Suppressor macrophage treated with lipopolysaccharide for 1 hour (primary cell): ENCODE measurements around the gene RNF146.
"Not testable (repeated sequence)": the region's sequence is repeated elsewhere in the genome, so short reads cannot be mapped to it uniquely, and the experiment has no call there.

Source experiments
- DNase-seq, 3 donors: peaks; one replicate each; pipeline ENCODE4 v3.0.0-alpha.2; 2020 to 2022

Gene RNF146, protein sequence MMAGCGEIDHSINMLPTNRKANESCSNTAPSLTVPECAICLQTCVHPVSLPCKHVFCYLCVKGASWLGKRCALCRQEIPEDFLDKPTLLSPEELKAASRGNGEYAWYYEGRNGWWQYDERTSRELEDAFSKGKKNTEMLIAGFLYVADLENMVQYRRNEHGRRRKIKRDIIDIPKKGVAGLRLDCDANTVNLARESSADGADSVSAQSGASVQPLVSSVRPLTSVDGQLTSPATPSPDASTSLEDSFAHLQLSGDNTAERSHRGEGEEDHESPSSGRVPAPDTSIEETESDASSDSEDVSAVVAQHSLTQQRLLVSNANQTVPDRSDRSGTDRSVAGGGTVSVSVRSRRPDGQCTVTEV

DNA sequence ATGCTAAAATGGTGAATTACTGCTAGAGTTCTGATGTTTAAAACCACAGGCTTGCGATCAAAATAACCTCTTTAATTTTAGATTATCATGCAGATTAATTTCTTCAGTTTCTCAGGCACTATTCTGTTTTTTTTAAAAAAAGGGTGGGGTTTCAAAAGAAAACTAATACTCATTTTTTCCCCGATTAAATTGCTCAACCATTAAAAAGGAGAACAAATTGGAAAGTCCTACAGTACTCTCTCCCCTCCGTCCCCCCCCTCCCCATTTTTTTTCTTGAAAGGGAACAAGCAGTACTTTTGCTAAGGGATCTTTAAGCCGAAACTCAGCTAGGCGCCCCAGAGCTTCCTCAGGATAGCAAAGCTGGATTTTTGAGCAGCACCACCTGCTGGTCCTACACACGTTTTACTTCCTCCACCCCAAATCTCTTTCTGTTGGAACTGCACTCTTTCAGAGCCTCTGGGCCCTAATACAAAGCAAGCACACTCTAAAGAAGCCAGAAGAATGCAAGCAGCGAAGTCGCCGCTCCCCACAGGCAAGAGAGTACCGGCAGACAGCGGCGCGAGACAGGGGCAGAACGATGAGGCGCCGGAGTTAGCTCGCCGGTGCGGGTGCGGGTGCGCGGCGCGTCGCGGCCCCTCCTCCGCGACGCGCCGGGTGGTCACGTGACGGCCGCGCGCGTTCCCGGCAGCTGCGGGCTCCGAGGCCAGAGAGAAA lies at the start of gene RNF146:
TSS of gene RNF146 (plus strand) at position 687 of the 714 bp plus-strand sequence. CDS start 13,475 bp downstream, outside the sequence.
- DNase-seq = peak; percentile 88 to 95 (median 89)

DNA sequence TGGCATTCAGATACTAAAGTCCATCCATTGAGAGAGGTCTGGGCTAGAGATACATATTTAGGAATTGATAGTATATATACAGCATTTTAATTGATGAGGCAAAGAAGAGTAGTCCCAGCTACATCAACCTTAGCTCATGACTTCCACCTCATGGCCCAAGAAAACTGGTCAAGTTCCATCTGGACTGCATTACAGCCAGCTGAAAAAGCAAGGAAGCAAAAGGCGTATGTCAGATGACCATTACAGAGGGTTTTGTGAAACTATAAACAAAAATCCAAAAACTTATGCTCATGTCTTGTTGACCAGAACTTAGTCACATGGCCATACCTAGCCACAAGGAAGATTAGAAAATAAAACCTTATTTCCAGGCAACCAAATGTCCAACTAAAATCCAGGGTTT lies 46.8 kb upstream of the RNF146 start:
- no peak for DNase-seq

DNA sequence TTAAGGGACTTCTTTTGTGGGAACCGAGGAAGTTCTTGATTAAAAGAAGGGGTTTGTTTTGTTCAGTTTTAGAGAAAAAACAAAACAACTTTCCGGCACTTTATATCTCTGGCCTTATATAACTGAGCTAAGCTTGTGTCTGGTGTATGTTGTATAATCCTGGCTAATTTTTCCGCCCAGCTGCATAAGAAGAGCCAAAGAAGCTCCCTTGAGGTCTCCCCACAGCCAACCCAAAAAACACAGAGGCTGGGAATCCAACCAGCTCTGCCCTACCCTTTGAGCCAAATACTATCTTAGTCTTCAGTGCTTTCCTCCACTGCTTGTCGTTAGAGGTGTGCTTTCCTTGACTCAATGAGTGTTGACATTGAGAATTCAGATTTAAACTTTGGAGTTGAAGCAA lies 45.5 kb upstream of the RNF146 start:
- DNase-seq = no peak

DNA sequence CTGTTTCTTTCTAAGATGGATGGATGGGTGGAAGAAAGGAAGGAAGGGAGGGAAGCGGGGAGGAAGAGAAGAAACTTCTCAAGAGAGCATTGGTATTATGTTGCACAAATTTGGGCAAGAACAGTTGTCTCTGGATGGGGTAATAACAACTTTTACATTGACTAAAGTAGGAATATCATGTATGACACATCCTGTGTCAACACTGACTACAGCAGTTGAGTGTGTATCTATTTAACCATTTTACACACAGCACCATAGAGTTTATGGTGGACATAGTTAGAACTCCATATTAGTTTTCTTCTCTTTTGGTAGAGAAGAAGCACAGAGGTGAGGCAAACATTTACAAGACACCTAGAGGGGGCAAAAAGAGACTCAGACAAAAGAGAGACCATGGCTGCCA lies 44.2 kb upstream of the RNF146 start:
- DNase-seq = no peak

DNA sequence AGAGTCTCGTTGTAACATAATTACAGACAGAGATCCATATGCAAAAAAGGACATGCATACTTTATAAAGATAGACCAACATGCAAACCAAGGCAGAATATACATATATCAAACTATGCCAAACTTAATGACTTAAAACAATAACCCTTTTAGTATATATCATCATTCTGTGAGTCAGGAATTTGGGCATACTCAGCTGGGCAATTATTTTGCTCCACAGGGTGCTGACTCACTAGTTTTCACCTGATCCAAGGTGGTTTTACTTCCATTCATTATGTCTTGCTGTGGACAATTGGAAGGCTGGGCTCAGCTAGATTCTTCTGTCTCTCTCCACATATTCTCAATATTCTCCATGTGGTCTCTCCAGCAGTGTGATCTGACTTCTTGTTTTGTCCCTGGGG lies 41.2 kb upstream of the RNF146 start:
- no peak for DNase-seq

DNA sequence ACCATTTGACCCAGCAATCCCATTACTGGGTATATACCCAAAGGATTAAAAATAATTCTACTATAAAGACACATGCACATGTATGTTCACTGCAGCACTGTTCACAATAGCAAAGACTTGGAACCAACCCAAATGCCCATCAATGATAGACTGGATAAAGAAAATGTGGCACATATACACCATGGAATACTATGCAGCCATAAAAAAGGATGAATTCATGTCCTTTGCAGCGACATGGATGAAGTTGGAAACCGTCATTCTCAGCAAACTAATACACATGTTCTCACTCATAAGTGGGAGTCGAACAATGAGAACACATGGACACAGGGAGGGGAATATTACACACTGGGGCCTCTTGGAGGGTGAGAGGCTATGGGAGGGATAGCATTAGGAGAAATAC lies 32.8 kb upstream of the RNF146 start:
- not testable (repeated sequence) for DNase-seq

DNA sequence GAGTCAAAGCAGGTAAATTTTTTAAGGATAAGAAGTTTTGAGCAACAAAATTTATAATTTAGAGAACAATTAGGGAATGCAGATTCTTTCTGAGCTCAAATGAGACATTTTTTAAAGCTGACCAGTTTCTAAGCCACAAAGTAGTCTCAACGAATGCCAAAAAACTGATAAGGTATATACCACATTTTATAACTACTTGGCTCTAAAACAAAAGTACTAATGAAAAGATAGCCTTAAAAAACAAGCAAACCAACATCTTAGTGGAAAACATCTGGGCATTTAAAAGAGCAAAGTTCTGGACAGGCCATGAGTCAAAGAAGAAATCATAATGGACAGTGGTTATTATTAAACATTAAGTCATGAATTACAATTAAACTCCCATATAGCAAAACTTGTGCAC lies 23.2 kb upstream of the RNF146 start:
- no peak for DNase-seq

DNA sequence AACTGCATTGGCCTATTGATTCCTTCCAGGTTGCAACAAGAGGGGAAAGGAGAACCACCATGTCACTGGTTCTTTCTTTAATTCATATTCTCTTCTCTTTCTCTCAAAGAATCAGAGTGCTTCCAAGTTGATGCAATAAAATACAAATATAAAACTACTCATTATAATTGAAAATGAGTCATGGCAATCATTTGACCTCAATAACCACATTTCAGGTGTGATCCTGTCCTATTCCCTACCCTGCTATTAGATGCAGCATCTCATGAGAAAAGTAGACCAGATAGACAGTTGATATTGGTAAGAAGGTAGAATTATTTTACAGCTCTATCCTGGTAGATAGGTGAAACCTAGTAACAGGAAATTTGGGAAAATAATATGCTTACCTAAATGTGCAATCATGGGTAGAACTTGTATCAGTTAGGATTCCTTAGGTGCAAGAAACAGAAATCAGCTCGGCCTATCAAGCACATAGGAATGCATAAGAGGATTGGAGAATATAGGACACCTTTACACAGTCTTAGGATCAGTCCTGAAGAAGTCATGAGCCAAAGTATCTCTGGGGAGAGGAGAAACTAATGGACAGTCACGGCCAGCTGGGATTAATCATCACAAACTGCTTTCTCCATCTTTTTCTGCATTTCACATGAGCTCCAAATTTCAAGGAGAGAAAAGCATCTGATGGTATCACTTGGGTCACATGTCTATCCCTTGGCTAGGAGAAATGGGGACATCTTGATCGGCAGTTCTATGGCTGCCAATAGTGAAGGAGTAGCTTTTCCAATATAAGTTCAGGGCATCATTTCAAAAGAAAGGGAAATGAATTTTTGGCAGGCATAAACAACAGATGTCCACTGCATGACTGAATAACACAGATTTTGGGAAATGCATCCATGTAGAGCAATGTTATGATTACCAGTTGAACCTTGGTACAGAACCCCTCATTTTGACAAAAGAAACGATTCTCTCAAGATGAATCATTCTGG lies 19.3 kb upstream of the RNF146 start:
- no peak for DNase-seq

DNA sequence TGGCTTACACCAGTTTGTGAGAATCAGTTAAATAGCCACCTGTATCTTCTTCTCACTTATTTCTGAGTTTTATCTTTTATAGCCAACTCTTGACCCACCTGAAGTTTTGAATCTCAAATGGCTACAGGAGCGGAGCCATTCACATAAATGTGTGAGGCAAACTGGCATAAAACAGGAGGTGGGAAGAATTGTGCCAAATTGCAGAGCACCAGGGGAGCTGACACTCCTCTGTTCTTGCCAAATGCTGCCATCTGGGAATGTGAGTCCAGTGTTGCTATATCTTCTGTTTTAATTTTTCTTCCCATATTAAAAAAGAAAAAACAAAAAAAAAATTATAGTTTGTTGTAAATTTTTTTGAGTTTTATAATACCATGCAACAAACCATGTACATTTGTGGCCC lies 17.0 kb upstream of the RNF146 start:
- no peak for DNase-seq

DNA sequence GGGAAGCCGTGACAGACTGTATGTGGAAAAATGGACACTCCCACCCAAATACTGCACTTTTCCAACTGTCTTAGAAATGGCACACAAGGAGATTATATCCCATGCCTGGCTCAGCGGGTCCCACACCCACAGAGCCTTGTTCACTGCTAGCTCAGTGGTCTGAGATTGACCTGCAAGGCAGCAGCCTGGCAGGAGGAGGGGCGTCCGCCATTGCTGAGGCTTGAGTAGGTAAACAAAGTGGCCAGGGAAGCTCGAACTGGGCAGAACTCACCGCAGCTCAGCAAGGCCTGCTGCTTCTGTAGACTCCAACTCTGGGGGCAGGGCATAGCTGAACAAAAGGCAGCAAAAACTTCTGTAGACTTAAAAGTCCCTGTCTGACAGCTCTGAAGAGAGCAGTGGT lies 11.4 kb upstream of the RNF146 start:
- no peak for DNase-seq

DNA sequence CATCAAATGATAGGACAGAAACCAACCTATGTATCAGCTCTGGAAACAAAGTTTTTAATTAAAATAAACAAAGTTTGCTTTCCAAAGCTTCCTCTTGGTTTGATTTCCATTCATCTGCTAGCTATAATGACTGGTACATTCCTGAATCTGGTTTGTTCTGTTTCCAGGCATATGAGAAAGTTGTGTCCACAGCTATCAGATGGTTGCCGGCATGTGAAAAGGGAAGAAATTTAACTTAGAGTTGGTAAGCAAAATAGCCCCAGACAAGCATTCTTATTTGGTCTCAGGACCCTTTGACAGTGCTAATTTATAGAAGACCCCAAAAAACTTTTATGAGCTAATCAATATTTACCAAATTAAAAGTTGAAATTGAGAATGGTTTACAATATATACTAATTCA lies 3.8 kb upstream of the RNF146 start:
- no peak for DNase-seq

DNA sequence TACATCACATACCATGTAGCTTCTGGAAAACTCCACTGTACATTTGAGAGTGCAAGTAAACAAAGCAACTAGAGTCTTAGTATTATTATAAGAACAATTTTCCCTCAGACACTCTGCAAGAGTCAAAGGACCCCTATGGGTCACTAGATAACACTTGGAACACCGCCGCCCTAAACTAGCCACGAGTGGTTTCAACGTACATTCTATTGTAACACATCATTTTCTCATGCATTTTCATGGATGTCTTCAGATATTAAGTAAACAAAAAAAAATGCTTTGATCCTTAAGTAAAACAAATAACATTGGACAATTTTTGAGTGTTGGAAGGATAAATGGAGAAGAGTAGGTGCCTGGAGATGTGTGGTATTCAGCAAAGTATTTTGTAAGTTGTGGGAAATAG lies 3.2 kb upstream of the RNF146 start:
- no peak for DNase-seq

DNA sequence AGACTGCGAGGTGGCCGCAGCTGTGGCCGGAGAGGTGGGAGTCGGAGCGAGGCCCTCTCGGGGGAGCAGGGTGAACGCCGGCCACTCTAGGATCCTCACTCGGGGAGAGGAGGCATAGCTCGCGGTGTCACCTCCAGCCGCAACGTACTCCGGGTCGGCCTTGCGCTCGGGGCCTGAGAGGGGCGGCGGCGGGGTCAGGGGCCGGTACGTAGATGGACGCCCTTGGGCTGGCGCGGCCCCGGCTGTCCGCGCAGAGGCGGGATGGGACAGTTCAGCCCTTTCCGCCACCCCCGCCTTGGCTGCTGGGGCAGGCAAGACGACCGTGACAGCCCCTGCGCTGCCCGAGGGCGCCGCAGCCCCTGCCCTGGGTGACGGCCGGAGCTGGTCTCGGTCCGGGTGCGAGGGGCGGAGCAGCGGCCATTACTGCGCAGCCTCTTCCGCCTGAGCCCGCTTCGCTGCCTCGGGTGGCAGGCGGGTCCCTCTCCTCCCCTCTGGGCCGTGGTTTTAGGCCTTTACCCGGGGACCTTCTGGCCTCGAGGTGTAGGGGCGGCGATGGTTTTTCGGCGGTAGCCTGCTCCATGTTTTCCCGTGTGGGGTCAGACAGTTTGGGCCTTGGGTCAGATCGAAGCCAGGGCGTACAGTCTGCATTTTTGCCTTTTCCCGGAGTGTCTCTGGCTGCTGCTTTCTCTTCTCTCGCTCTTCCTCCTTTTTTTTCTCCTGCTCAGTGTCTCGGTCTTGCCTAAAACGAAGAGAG lies 405 bp downstream of the RNF146 start:
- peak; percentile 61 to 81 (median 68) for DNase-seq

DNA sequence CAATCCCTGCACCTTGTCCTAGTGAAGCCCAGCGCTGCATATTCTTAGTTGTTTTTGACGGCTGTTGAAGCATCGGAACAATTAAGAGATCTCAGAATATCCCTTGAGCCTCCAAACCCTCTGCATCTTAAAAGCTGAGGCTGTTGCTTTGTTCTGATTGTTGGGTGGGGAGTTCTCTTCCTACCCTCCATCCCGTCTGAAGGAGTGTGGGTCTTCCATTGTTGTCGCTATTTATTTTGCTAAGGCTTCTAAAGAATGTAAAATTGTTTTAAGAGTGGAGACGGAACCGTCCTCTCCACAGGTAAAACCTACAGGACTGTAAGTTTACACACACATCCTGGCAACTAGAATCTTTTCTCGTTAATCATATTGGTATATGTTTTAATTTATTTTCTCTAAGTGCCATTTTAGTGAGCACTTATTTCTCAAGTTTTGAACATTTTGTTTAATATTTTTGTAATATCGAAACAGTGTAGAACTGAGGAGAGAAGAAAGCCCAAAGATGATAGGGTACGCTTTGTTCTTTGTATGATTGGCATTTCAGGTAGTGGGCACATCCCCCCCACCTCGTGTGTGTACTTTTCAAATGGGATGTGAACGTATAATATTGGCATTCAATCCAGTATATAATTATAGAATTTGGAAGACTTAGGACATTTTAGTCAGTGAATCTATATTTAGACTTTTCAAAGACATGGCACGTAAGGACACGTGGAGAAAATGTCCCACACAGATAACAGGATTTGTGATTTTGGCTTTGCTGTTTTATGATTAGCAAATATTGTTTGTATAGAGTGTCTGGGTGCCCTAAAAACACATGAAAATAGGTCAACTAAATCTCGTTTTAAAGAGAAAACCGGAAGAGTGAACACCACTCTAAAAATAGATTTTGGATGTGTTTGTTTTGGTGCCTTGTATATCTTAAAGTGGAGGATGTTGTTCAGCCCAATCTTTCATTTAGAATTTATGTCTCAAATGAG lies 1.3 kb downstream of the RNF146 start:
- DNase-seq = no peak

DNA sequence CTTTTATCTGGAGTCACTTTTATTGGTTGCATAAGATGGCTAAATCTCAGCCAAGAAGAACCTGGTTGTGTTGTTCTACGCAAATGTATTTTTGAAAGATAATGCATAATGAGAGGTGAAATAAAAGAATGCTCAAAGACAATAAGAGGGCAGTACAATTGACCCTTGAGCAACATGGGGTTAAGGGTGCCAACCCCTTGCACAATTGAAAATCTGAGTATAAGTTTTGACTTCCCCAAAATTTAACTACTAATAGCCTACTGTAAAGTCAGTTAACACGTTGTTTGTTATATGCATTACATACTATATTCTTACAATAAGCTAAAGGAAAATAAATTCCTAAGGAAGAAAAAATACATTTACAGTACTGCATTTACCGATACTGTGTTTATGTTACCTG lies 5.9 kb downstream of the RNF146 start:
- DNase-seq = no peak

DNA sequence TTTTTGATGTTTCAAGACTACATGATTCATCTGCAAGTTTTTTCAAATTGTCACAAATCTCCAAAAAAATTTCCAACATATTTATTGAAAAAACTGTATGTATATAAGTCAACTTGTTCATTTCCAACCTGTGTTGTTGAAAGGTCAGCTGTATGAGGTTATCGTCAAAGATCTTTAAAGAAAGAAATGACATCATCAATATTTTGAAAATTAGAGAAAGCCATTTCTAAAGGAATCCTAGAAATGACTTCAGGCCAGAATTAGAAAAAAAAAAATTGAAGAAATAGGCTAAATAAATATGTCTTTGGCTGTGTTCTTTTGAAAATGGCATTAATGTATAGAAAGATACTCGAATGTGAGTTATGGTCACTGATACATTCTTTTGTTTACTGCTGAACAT lies 6.8 kb downstream of the RNF146 start:
- DNase-seq = no peak

DNA sequence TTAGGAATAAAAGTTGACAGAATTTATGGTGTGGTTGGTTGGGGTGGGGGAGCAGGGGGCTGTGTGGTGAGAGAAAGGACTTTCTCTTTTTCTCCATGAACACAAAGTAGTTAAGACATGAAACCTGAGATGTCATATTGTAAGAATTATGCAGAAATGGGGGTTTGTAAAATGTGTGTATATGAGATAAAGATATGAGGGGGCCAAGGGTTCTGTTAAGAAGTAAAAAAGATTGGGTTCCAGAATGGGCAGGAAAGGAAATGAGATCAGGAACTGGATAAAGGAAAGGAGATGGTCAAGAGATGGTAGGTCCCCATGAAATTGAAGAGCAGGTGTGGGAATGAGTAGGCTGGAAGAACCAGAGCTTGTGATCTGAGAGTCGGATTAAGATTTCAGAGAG lies 9.7 kb downstream of the RNF146 start:
- no peak for DNase-seq

DNA sequence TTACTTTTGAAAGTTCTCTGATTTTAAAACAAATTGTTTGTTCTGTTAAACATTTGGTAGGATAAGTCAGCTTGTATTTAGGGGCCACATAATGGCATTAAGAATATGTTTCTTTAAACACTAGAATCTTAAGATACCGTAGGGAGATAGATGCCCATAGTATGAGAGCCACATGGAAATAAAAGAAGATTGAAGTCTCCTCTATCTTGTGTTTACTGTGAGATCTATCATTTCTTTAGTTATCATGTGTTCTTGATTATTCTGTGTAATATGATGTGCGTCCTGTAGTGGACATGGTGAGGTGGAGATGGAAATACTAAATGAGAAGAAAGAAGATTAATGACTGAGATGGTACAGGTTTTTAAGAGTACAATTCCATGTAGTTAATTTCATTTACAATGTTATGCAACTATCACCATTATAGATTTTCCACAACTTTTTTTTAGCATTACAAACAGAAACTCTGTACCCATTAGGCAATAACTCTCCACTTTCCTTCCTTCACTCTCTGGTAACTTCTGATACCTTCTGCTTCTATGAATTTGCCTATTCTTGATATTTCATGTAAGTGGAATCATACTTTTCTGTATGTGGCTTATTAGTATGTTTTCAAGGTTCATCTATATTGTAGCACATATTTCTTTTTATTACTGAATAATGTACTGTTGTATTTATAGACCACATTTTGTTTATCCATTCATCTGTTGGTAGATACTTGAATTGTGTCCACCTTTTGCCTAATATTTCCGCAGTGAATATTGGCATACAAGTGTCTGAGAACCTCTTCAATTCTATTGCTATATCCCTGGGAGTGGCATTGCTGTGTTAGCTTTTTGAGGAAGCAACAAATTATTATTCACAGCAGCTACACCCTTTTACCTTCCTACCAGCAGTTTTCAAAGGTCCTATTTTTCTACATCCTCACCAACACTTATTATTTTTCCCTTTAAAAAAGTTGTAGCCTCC lies 11.5 kb downstream of the RNF146 start:
- no peak for DNase-seq

DNA sequence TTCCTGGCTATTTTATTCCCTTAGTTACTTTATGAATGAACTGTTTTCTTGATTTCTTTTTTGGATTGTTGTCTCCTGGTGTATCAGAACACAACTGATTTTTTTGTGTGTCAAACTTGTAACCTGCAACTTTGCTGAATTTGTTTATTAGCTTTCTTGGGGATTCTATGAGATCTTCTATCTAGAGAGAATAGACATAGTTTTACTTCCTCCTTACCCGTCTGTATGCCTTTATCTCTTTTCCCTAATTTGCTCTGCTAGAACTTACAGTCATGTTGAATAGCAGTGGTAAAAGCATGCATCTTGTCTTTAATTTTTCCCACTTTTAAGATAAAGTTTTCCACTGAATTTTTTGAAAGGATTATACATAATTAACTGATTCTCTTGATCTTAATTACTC lies 13.2 kb downstream of the RNF146 start:
- no peak for DNase-seq

DNA sequence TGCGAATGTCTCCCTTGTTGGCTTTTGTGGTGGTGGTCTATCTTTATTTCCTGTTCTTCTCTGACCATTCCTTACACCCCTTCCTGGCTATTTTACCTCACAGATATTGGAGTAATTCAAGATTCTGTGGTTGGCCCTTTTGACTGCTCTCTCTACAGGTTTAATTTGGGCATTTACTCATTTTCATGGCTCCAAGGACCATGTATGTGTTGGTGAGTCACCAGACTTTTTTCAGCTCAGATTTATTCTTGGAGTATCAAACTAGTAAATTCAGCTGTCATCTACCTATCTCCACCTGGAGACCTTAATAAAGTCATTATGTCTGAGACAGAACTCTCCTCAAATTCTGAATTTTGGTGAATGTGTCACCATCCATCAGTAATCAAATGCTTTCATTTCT lies 15.5 kb downstream of the RNF146 start:
- no peak for DNase-seq
